Fibroblast of lung (primary cell): ENCODE data around the gene RETN.
"Not testable (repeated sequence)": the region's sequence is repeated elsewhere in the genome, so short reads cannot be mapped to it uniquely, and the experiment has no call there.

Experiments
- EZH2 ChIP-seq: IDR thresholded peaks from 2 replicates; pipeline ENCODE4 v1.5.1; 2012; ENCODE audit warnings: low read length, control low read depth, mild to moderate bottlenecking; ENCODE audit errors: missing control alignments
- TF ChIP-seq, protein P1 (sequence below), 2 donors: IDR thresholded peaks in 1 of 2; conservative IDR thresholded peaks in 1 of 2; 1 replicate in 1 of 2; 2 replicates in 1 of 2; pipeline ENCODE4 v1.5.1; 2011 to 2012; ENCODE audit warnings: low read length in 2 of 2, control low read depth in 1 of 2, inconsistent platforms in 1 of 2, low read depth in 1 of 2, mild to moderate bottlenecking in 1 of 2

DNA sequence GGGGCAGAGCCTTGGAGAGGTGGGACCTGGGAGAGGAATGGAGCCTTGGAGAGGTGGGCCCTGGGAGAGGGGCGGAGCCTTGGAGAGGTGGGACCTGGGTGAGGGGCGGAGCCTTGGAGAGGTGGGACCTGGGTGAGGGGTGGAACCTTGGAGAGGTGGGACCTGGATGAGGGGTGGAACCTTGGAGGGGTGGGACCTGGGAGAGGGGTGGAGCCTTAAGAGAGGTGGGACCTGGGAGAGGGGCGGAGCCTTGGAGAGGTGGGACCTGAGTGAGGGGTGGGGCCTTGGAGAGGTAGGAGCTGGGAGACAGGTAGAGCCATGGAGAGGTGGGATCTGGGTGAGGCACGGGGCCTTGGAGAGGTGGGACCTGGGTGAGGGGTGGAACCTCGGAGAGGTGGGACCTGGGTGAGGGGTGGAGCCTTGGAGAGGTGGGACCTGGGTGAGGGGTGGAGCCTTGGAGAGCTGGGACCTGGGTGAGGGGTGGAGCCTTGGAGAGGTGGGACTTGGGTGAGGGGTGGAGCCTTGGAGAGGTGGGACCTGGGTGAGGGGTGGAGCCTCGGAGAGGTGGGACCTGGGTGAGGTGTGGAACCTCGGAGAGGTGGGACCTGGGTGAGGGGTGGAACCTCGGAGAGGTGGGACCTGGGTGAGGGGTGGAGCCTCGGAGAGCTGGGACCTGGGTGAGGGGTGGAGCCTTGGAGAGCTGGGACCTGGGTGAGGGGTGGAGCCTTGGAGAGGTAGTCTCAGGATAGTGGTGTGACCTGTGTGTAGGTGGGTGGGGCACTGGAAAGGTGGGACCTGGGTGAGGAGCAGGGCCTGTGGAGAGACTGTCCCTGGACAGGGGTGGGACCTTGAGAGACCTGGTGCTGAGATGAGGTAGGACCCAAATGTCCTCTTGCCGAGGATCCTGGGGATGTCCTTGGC lies 25.0 kb upstream of the RETN start:
- TF ChIP-seq, protein P1, sequence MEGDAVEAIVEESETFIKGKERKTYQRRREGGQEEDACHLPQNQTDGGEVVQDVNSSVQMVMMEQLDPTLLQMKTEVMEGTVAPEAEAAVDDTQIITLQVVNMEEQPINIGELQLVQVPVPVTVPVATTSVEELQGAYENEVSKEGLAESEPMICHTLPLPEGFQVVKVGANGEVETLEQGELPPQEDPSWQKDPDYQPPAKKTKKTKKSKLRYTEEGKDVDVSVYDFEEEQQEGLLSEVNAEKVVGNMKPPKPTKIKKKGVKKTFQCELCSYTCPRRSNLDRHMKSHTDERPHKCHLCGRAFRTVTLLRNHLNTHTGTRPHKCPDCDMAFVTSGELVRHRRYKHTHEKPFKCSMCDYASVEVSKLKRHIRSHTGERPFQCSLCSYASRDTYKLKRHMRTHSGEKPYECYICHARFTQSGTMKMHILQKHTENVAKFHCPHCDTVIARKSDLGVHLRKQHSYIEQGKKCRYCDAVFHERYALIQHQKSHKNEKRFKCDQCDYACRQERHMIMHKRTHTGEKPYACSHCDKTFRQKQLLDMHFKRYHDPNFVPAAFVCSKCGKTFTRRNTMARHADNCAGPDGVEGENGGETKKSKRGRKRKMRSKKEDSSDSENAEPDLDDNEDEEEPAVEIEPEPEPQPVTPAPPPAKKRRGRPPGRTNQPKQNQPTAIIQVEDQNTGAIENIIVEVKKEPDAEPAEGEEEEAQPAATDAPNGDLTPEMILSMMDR (conservative IDR thresholded peaks at IDR 0.05 in 1 of 2, IDR thresholded peaks at IDR 0.05 in 1 of 2; ENCODE audit: low read depth in 1 of 2, low read length in 2 of 2) = not testable (repeated sequence)
- TF ChIP-seq EZH2 = not testable (repeated sequence)
